K562 (cell line): Measurements from ENCODE around the gene MYH2.

Source experiments
- ARID1B ChIP-seq: fragments of 450-650 bp; IDR thresholded peaks from 2 replicates; pipeline ENCODE4 v1.6.1; 2016; ENCODE audit warnings: antibody characterized with exemption, mild to moderate bottlenecking, inconsistent platforms
- ARID3A ChIP-seq: IDR thresholded peaks from 2 replicates; pipeline ENCODE4 v1.6.1; 2012; ENCODE audit warnings: low read depth, low read length, improper control_type of control experiment, borderline replicate concordance
- DMBX1 ChIP-seq: fragments of 250-450 bp; sonication (Bioruptor Pico); IDR thresholded peaks from 2 replicates; pipeline ENCODE4 v1.8.0; 2022; ENCODE audit warnings: inconsistent platforms, mild to moderate bottlenecking, moderate library complexity, borderline replicate concordance
- ZNF121 ChIP-seq: sonication (generic); formaldehyde crosslinking; conservative IDR thresholded peaks from 2 replicates; pipeline ENCODE4 v1.8.0; 2022; ENCODE audit warnings: missing genetic modification reagents
- ZNF431 ChIP-seq: sonication (generic); formaldehyde crosslinking; IDR thresholded peaks from 2 replicates; pipeline ENCODE4 v1.8.0; 2022; ENCODE audit warnings: mild to moderate bottlenecking, missing genetic modification reagents
- ZNF511 ChIP-seq: sonication (generic); formaldehyde crosslinking; IDR thresholded peaks from 2 replicates; pipeline ENCODE4 v1.8.0; 2022; ENCODE audit warnings: mild to moderate bottlenecking, missing genetic modification reagents

- no peak for TF ChIP-seq ZNF121
- no peak for TF ChIP-seq ZNF431 (CRISPR knock-in tag)
- no peak for TF ChIP-seq DMBX1 (CRISPR knock-in tag)
- TF ChIP-seq ARID1B = no peak
- no peak for TF ChIP-seq ARID3A
- TF ChIP-seq ZNF511 (CRISPR knock-in tag) = no peak
Observed at GRCh38 chr17:10513299-10514067, 36.0 kb downstream of the MYH2 start.
